HG02943 (cell line): ENCODE results near the gene ERICH2.

Experiments used
- ATAC-seq: cut with Tn5 transposase; IDR thresholded peaks from one replicate; pipeline ENCODE4 v1.9.1; 2021; ENCODE audit warnings: mild to moderate bottlenecking, low read depth, moderate library complexity; ENCODE audit not compliant: unreplicated experiment

ERICH2 gene

GRCh38 chr2:170830166-170830565 is 60.0 kb downstream of the ERICH2 start:
- ATAC-seq = no peak

GRCh38 chr2:170831115-170831514 is 60.9 kb downstream of the ERICH2 start:
- ATAC-seq = no peak

GRCh38 chr2:170836027-170836426 is 65.8 kb downstream of the ERICH2 start:
- ATAC-seq = no peak

- no peak for ATAC-seq
These were observed 70.6 kb downstream of the ERICH2 start for GRCh38 chr2:170840717-170841210.

GRCh38 chr2:170842785-170843184 is 72.6 kb downstream of the ERICH2 start:
- no peak for ATAC-seq

GRCh38 chr2:170843656-170844055 is 73.5 kb downstream of the ERICH2 start:
- ATAC-seq = no peak

GRCh38 chr2:170845343-170845742 is 75.2 kb downstream of the ERICH2 start:
- ATAC-seq = no peak

- no peak for ATAC-seq
These were observed 76.1 kb downstream of the ERICH2 start for GRCh38 chr2:170846314-170846713.

- ATAC-seq = no peak
These were observed 77.5 kb downstream of the ERICH2 start for GRCh38 chr2:170847716-170848115.
